Heart left ventricle (tissue), 13 donors: ENCODE measurements around the gene PKN1.

Source experiments
- CTCF ChIP-seq, 12 donors: fragments of 200-600 bp; sonication (generic) in 4 of 12; IDR thresholded peaks; one replicate each; pipeline versions ENCODE4 v1.5.0 to v1.8.0; 2018 to 2022; ENCODE audit warnings: antibody characterized with exemption in 12 of 12, mild to moderate bottlenecking in 5 of 12
- POLR2A ChIP-seq, 2 donors: fragments of 450-650 bp; IDR thresholded peaks; one replicate each; pipeline ENCODE4 v1.6.1; 2017; ENCODE audit warnings: antibody characterized with exemption in 2 of 2, mild to moderate bottlenecking in 2 of 2, moderate library complexity in 2 of 2
- donor health status: ischemic (EF 13 %, LVEDD 7.1; RV severe dilation, severe dysfunction).
- donor health status: DM: no; HTN: yes; CAD: no.
- donor health status: DM: no; HTN: no; CAD: no.
- donor health status: ischemic (EF 25% LVEDD 6.9; RV normal size, moderate dysfunction).
- donor health status: ischemic (EF 25% LVEDD 5.7; RV mildly dilated, moderate dysfunction).
- donor health status: ischemic (EF 35%, LVEDD 5.7; RV mildly dilated, moderate dysfunction).
- donor health status: nonischemic (EF 11% LVEDD 7.7; RV severe dilation, severe dysfunction).
- donor health status: DM: yes; HTN: yes; CAD: no.
- donor health status: PGD.
- donor health status: ischemic (EF 29% LVEDD 5.4; RV normal size, mild dysfunction).
- donor health status: nonischemic (EF 23%, LVEDD 6.1; RV moderate dilation, normal function).

GRCh38 chr19:14433554-14434501, 722 bp downstream of the PKN1 start:
- TF ChIP-seq CTCF (IDR thresholded peaks at IDR 0.05) (peak in 2 of 12 donors; percentile 6 to 24), POLR2A (IDR thresholded peaks at IDR 0.05) (no peak)
